ENCODE results near the gene CFAP97D2.

GRCh38 chr13:114229506-114229905 lies 50.4 kb downstream of the CFAP97D2 start:
- TF ChIP-seq CTCF (IDR thresholded peaks at IDR 0.05; ENCODE audit: extremely low read depth in 1 of 2, insufficient read depth in 1 of 2, low read depth in 1 of 2, low read length in 2 of 2) (no peak), POLR2AphosphoS5 (IDR thresholded peaks at IDR 0.05; ENCODE audit: insufficient read depth, low read depth, low read length) (no peak), POLR2A (IDR thresholded peaks at IDR 0.05; ENCODE audit: low read depth, low read length) (no peak)

Measured in endothelial cell of umbilical vein (primary cell).